ENCODE measurements around the gene PNLIP. TPM values are rescaled to one million over a fixed set of nuclear protein-coding genes. Genes with fewer than 3 reads are reported as not detected.

PNLIP gene
- total RNA-seq = not detected
- polyA plus RNA-seq = 1 to 10 TPM in 1 of 3 donors, not detected in 2; 4.2 TPM

GRCh38 chr10:116545756-116546155 lies at the start of gene PNLIP:
TSS of gene PNLIP (plus strand) at chr10:116545931. CDS start at chr10:116546093, 162 bp downstream.
- Histone ChIP-seq H3K27ac (no peak within 1 kb of the TSS), H3K4me3 (no peak within 1 kb of the TSS), H3K4me1 (no peaks in the 10 kb centered on the region), H3K9me3 (no peaks in the 10 kb centered on the region), H3K27me3 (no peaks in the 10 kb centered on the region), H3K36me3 (no peaks in the 10 kb centered on the region)
- DNase-seq = no peak
- 88% methylated on average over 8 of the region's 8 CpGs for WGBS, 2 donors
- TF ChIP-seq EP300 (IDR thresholded peaks at IDR 0.05) (no peak), CTCF (IDR thresholded peaks at IDR 0.05) (no peak), POLR2AphosphoS5 (IDR thresholded peaks at IDR 0.05) (no peak), POLR2A (IDR thresholded peaks at IDR 0.05) (no peak)
- intact Hi-C loops (cut with DNase I) = no loop called here

- Histone ChIP-seq H3K4me3 (no peak overlapping the region), H3K27me3 (no peaks in the 10 kb centered on the region), H3K36me3 (no peaks in the 10 kb centered on the region), H3K9me3 (no peaks in the 10 kb centered on the region), H3K27ac (no peak overlapping the region), H3K4me1 (no peaks in the 10 kb centered on the region)
- 73 to 75% methylated on average over 8 of the region's 8 CpGs for WGBS, 2 donors
- intact Hi-C loops (cut with DNase I) = no loop called here
- DNase-seq = no peak
- no peak for TF ChIP-seq EP300 (IDR thresholded peaks at IDR 0.05)
- no peak for TF ChIP-seq POLR2A (IDR thresholded peaks at IDR 0.05)
- TF ChIP-seq POLR2AphosphoS5 (IDR thresholded peaks at IDR 0.05) = no peak
- TF ChIP-seq CTCF (IDR thresholded peaks at IDR 0.05) = no peak
These were observed 40.9 kb upstream of the PNLIP start for GRCh38 chr10:116504786-116505185.

GRCh38 chr10:116510565-116510964 lies 35.2 kb upstream of the PNLIP start:
- Histone ChIP-seq H3K27ac (no peak overlapping the region), H3K4me3 (no peak overlapping the region), H3K36me3 (no peaks in the 10 kb centered on the region), H3K9me3 (no peaks in the 10 kb centered on the region), H3K4me1 (no peaks in the 10 kb centered on the region), H3K27me3 (no peaks in the 10 kb centered on the region)
- no peak for DNase-seq
- intact Hi-C loops (cut with DNase I) = no loop called here
- 52 to 81% methylated on average over 3 of the region's 3 CpGs for WGBS, 2 donors
- TF ChIP-seq EP300 (IDR thresholded peaks at IDR 0.05) (no peak), POLR2AphosphoS5 (IDR thresholded peaks at IDR 0.05) (no peak), POLR2A (IDR thresholded peaks at IDR 0.05) (no peak), CTCF (IDR thresholded peaks at IDR 0.05) (no peak)

- DNase-seq = no peak
- TF ChIP-seq EP300 (IDR thresholded peaks at IDR 0.05) = no peak
- no peak for TF ChIP-seq CTCF (IDR thresholded peaks at IDR 0.05)
- TF ChIP-seq POLR2A (IDR thresholded peaks at IDR 0.05) = no peak
- TF ChIP-seq POLR2AphosphoS5 (IDR thresholded peaks at IDR 0.05) = no peak
- intact Hi-C loops (cut with DNase I) = no loop called here
- no peaks in the 10 kb centered on the region for H3K4me1 ChIP-seq
- no peaks in the 10 kb centered on the region for H3K27me3 ChIP-seq
- H3K27ac ChIP-seq = no peak overlapping the region
- H3K36me3 ChIP-seq = no peaks in the 10 kb centered on the region
- 28 to 57% methylated on average over 3 of the region's 3 CpGs for WGBS, 2 donors
- H3K4me3 ChIP-seq = no peak overlapping the region
- H3K9me3 ChIP-seq = no peaks in the 10 kb centered on the region
These were observed 34.4 kb upstream of the PNLIP start for GRCh38 chr10:116511365-116511764.
